ENCODE measurements around the gene ELF4.

DNA sequence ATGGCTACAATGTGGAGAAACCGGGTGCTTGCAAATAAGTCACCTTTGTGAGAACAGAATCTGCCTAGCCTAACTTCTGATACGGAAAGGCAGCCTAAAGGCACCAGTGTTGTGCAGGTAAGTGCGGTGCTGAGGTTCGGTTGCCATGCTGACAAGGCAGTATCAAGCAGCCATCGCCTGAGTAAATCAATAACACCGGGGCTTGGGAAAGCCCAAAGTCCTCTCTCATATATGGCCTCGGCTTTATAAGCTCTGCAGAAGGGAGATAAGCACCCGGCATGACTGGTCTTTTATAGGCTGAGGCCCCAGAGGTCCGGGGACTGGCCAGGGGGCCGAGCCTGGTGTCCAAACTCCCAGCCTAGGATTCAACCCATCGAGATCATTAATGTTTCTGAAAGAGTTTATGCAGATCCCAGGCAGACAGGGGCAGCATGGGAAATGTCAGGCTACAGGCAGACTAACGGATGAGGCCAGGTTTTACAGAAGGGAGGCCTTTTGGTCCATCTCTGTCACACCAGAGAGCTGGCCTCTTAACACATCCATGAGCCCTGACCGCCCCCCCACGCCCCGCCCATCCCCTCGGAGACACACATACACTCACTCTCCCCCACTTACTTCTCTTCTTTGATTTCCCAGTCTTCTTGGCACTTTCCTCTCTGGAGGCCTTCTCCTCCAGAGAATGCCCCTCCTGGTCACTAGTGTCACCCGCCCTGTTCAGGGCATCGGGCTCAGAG lies 38.5 kb downstream of the ELF4 start:
- TF ChIP-seq, protein P1, sequence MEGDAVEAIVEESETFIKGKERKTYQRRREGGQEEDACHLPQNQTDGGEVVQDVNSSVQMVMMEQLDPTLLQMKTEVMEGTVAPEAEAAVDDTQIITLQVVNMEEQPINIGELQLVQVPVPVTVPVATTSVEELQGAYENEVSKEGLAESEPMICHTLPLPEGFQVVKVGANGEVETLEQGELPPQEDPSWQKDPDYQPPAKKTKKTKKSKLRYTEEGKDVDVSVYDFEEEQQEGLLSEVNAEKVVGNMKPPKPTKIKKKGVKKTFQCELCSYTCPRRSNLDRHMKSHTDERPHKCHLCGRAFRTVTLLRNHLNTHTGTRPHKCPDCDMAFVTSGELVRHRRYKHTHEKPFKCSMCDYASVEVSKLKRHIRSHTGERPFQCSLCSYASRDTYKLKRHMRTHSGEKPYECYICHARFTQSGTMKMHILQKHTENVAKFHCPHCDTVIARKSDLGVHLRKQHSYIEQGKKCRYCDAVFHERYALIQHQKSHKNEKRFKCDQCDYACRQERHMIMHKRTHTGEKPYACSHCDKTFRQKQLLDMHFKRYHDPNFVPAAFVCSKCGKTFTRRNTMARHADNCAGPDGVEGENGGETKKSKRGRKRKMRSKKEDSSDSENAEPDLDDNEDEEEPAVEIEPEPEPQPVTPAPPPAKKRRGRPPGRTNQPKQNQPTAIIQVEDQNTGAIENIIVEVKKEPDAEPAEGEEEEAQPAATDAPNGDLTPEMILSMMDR (IDR thresholded peaks at IDR 0.05) = no peak
- TF ChIP-seq POLR2A (IDR thresholded peaks at IDR 0.05) = no peak

All from testis (tissue), 2 donors.